CD4-positive, alpha-beta T cell treated with Interleukin-2 at 100 ng/mL for 4 hours (primary cell): Measurements from ENCODE around the gene GLRX5.
A peak's percentile ranks its signal among the peaks of the same experiment; 100 is the strongest.

Experiments
- DNase-seq: peaks from one replicate; pipeline ENCODE4 v3.0.0-alpha.2; 2020; ENCODE audit warnings: low spot score

The GLRX5 gene

DNA sequence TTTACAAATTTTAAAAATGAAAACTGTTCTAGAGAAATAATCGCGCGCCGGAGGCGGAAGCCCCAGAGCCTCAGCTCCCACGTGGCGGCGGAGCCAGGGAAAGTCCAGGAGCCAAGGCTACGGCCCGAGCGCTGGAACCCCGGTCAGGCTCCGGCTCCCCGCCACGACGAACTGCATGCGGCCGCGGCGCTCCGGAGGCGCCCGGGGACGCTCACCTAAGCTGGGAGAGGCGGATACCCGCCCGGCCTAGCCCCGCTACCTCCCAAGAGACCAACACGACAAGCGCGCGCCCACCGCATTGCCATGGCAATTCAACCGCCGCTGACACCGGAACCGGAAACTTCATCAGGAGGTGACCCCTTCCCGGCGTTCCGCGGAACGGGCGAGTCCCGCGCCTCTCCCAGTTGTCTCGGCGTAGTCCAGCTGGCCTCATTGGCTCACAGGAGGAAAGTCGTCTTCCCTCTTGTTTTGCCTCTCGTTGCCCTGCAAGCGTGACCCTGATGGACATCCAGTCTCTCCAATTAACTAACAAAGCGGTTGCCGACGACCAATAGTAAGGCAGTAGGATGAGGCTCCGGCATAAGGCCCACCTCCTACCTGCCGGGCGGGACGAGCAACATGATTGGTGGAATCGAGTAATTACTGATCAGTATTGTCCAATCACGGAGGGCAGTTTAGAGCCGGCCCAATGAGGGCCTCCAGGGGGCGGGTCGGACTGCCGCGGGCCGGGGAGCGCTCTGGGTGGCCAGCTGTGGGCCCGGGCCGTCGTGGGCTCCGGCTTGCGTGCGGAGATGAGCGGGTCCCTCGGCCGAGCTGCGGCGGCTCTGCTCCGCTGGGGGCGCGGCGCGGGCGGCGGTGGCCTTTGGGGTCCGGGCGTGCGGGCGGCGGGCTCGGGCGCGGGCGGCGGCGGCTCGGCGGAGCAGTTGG is at the start of gene GLRX5:
Gene GLRX5, plus strand, starts transcription at position 752 of the 927 bp plus-strand sequence. Its CDS starts 40 bp downstream, at position 792.
- peak; percentile 100 for DNase-seq

DNA sequence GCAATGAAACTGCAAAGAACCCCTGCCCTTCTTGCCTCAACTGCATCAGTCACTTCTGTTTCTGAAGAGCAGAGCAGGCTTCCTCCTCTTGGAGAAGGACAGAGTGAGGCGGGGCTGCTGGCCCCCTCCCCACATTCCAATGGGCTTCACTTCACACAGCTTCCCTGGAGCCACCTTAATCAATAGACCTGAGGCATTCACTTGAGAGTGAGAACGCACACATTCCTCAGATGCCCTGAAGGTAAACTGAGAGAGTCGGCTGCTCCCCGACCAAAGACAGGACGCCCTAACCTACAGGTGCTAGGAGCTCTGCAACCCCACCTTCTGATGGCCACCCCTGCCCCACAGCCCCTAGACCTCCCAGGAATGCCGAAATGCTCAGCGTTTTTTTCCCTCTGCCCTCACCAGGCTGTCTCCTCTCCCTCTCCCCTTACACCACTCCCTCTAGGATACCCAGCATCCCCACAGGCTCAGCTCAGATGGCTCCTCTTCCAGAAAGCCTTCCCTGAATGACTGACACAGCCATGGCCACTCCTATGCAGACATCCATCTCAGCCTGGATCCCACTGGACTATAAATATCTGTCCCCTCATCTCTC is 49.5 kb upstream of the GLRX5 start:
- no peak for DNase-seq

DNA sequence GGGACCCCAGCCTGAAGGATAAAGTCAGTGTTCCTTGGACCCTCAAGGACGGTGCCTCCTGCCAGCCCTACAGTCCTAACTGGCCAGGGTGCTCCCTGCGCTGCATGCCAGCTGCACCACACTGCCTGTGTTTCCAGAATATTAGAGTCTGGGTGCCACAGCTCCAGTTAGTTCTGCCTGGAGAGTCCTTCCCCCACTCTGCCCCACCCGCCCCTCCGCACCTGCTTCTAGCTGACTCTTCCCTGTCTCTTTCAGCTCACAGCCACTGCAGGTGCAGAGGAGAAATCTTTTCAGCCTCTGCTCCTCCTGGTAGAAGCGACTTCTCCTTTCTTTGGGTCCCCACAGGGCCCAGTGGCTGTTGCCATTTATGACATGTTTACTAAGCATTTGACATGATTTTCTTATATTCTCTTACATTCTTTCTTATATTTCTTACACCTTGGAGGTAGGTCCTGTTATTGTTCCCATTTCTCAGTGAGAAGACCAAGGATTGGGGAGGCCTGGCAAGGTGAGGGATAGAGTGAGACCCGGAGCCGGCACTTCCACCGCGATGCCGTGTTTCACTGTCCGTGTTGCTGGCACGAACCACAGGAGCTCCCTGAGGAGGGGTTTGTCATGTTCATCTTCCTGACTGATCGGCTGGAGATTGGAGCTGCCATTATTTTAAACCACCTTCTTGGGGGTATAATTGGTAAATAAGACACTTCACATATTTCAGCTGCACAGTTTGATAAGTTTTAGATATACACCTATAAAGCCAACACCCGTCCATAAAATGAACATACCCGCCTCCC is 47.8 kb upstream of the GLRX5 start:
- DNase-seq = no peak

GRCh38 chr14:95487669-95488084 is 47.2 kb upstream of the GLRX5 start:
- DNase-seq = no peak

GRCh38 chr14:95488376-95489213 is 46.3 kb upstream of the GLRX5 start:
- no peak for DNase-seq

DNA sequence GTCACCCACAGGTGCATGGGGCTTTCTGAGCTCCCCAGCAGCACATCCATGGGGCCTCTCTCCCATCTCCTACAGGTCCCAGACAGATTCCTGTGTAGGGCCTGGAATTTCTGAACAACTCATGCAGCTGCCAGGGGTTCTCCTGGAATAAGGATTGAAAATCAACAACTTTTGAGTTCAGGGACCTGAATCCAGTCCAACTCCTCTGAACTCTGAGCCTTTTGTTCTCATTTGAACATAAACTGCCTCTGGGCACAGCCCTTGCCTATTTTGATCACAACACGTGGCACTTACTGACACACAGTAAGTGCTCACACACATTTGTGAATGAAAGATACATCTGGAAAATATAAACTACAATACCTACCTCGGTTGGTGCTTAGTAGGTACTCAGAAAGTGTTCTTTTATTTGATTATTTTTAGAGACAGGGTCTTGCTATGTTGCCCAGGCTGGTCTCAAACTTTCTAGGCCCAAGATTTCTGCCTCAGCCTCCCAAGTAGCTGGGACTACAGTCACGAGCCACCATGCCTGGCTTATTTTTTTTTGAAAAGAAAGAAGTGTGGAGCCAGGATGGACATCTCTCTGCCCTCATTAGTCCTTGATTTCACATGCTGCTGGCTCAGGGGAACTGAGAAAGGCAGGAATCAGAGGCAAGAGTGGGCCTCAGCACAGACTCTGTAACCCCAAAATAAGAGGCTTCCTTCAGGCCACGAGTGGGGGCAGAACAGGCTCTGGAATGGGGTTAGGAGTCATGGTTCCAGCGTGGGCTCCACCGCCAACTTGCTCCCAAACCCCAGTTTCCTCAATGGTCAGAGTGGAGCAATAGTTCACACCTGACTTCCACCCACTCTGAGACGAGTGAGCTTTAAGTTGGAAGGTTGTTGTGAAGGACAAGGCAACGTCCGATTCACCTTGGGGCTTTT is 45.4 kb upstream of the GLRX5 start:
- no peak for DNase-seq

DNA sequence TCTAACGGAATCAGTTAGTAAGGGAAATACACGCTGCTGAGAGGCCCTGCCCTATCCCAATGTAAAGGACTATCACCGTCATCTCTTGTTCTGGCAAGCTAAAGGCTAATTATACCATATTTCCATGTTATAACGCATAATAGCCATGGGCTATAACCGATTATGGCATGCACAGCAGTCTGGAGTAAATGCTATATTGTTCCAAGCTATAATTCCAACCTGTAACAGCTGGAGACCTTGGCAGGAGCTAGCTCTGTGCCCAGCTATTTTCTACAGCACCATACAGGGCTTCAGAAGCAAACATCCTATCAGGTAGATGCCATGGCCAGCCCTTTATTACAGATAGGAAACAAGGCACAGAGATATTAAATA is 44.7 kb upstream of the GLRX5 start:
- DNase-seq = no peak

DNA sequence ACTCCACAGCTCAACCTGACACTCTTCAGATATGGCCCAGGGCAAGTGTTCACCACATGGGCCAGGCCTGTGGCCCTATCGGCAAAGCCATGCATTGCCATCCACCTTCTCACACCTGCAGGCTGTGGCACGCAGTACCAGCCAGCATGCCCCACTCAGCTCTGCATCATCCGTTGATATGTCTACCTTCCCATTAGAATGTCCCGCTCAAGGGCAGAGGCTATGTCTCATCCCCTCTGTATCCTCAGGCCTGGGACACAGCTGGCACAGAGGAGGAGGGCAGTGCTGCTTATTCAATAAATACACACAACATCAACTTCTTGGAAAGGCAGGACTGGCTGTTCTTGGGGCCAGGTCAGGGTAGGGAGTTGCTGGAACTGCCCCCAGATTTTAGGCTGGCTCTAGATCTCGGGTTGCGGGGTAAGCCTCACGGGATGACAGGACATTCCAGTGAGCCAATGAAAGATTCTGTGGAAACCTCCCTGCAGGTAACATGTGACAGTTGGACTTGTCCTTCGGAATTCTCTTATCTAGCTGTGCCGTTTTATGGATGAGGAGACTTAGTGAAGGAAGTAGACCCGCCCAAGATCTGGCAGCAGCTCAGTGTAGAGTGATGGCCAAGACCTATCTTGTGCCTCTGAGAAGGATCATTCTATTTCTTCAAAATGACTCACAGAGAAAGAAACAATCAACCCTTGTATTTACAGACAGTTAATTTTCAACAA is 44.0 kb upstream of the GLRX5 start:
- DNase-seq = no peak

GRCh38 chr14:95491936-95492608 is 42.8 kb upstream of the GLRX5 start:
- no peak for DNase-seq

- DNase-seq = no peak
These were observed 41.3 kb upstream of the GLRX5 start for GRCh38 chr14:95493503-95493902.

DNA sequence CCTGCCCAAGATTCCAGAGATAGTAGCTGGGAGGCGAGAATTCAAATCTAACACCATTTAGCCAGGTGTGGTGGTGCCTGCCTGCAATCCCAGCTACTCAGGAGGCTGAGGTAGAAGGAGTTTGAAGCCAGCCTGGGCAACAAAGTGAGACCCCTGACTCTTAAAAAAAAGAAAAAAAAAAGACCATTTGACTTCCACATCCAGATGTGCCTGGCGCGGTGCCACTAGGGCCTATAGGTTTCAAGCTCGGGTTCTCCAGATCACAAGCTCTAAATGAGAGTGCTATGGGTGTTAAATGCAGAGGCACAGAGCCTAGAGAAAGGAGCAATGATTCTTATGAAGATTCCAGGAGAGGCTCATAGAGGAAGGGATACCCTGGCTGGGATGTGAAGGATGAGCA is 40.9 kb upstream of the GLRX5 start:
- DNase-seq = no peak

DNA sequence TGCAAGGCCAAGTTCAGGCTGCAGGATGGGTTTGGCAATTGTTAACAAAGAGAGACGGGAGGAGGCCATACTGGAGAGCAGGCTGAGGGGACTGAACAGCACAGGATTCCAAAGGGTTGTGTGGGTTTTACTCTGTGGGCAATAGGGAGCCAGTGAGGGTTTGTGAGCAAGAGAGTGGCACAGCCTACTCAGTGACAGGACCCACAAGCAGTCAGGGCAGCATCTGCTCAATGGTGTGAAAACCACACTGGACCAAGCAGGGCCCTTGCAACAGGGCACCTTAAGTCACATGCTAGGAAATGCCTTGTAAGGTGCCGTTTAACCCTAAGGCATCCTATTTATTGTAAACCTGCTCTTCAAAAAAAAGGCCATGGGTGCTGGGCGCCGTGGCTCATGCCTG is 40.4 kb upstream of the GLRX5 start:
- DNase-seq = no peak

- no peak for DNase-seq
These were observed 39.8 kb upstream of the GLRX5 start for GRCh38 chr14:95495076-95495475.

- DNase-seq = peak; percentile 43
These were observed 39.3 kb upstream of the GLRX5 start for GRCh38 chr14:95495538-95496025.

GRCh38 chr14:95496111-95496681 is 38.7 kb upstream of the GLRX5 start:
- peak; percentile 49 for DNase-seq

DNA sequence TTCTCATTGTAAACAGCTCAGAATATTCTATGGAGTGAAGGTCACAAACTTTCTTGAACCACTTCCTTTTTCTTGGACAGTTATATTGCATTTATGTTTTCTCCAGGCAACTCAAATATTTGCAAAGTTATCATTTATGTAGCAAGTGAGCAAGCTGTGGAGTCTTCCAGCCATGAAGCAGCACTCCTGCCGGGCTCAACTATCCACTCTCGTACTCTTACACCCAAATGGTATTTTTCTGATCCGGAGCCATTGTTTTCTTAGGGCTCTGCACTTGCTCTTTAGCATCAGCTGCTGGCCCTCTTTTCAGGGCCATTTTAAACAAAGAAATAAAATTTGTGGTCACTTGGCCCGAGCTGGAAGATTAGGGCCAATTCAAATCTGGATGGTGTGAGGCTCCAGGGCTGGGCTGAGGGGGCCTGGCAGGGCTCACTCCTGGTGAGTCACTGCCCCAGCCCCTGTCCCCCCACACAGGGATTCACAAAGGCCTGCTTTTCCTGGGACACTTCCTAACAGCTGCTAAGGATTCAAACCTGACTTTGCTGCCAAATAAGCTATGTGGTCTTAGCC is 38.1 kb upstream of the GLRX5 start:
- no peak for DNase-seq

GRCh38 chr14:95497561-95498011 is 37.3 kb upstream of the GLRX5 start:
- DNase-seq = no peak

GRCh38 chr14:95498622-95499353 is 36.1 kb upstream of the GLRX5 start:
- no peak for DNase-seq
